Endothelial cell of hepatic sinusoid (primary cell): ENCODE data around the gene OPN1SW.

Experiments
- in situ Hi-C: cut with HindIII; loops from 2 replicates; pipeline ENCODE4 v1.10.0; 2017; ENCODE audit warnings: low sequenced_read_pairs

OPN1SW gene

GRCh38 chr7:128775744-128776474 lies at the start of gene OPN1SW:
Gene OPN1SW (minus strand): TSS chr7:128775794. CDS start chr7:128775781, 13 bp downstream.
- in situ Hi-C loops = no loop called here

- in situ Hi-C loops = no loop called here
Observed at GRCh38 chr7:128821724-128822123, 46.1 kb upstream of the OPN1SW start.

- in situ Hi-C loops = no loop called here
Observed at GRCh38 chr7:128818694-128819093, 43.1 kb upstream of the OPN1SW start.

GRCh38 chr7:128815289-128815942 lies 39.8 kb upstream of the OPN1SW start:
- in situ Hi-C loops = no loop called here

GRCh38 chr7:128814499-128814898 lies 38.9 kb upstream of the OPN1SW start:
- in situ Hi-C loops = no loop called here

- in situ Hi-C loops = no loop called here
Observed at GRCh38 chr7:128812514-128813168, 37.0 kb upstream of the OPN1SW start.

- in situ Hi-C loops = no loop called here
Observed at GRCh38 chr7:128811631-128812430, 36.2 kb upstream of the OPN1SW start.

- in situ Hi-C loops = no loop called here
Observed at GRCh38 chr7:128810997-128811396, 35.4 kb upstream of the OPN1SW start.

- in situ Hi-C loops = no loop called here
Observed at GRCh38 chr7:128810473-128810872, 34.9 kb upstream of the OPN1SW start.

- in situ Hi-C loops = loop anchor here (5.0 kb wide), 2 partner anchors 42 to 103 kb away; partner anchors contain the start of gene KCP
Observed at GRCh38 chr7:128809363-128809762, 33.8 kb upstream of the OPN1SW start.

- in situ Hi-C loops = loop anchor here (5.0 kb wide), 2 partner anchors 40 to 105 kb away; partner anchors contain the start of gene KCP
Observed at GRCh38 chr7:128807191-128807590, 31.6 kb upstream of the OPN1SW start.

GRCh38 chr7:128805225-128805624 lies 29.6 kb upstream of the OPN1SW start:
- in situ Hi-C loops = loop anchor here (5.0 kb wide), 2 partner anchors 38 to 107 kb away; partner anchors contain the start of gene KCP

GRCh38 chr7:128804484-128804883 lies 28.9 kb upstream of the OPN1SW start:
- in situ Hi-C loops = no loop called here

GRCh38 chr7:128801667-128802418 lies 26.2 kb upstream of the OPN1SW start:
- in situ Hi-C loops = no loop called here

- in situ Hi-C loops = no loop called here
Observed at GRCh38 chr7:128801003-128801402, 25.4 kb upstream of the OPN1SW start.

- in situ Hi-C loops = no loop called here
Observed at GRCh38 chr7:128800567-128800966, 25.0 kb upstream of the OPN1SW start.

GRCh38 chr7:128799451-128799850 lies 23.9 kb upstream of the OPN1SW start:
- in situ Hi-C loops = no loop called here

GRCh38 chr7:128796327-128796726 lies 20.7 kb upstream of the OPN1SW start:
- in situ Hi-C loops = no loop called here

GRCh38 chr7:128795129-128795528 lies 19.5 kb upstream of the OPN1SW start:
- in situ Hi-C loops = no loop called here

- in situ Hi-C loops = no loop called here
Observed at GRCh38 chr7:128794436-128794835, 18.8 kb upstream of the OPN1SW start.
